Right atrium auricular region (tissue), 2 donors: ENCODE results near the gene DLD. TPM values are rescaled to one million over a fixed set of nuclear protein-coding genes. Genes with fewer than 3 reads are reported as not detected.

Experiments
- DNase-seq: peaks from one replicate; pipeline ENCODE4 v3.0.0-alpha.2; 2019; ENCODE audit warnings: low spot score
- H3K27ac ChIP-seq, 2 donors: fragments of 200-600 bp; sonication (generic); 1 replicate in 1 of 2; 2 replicates in 1 of 2; pipeline ENCODE4 v1.5.1; 2016 to 2019
- H3K27me3 ChIP-seq, 2 donors: fragments of 200-600 bp; sonication (generic); one replicate each; pipeline versions ENCODE4 v1.5.1 to v1.6.0; 2017 to 2019
- H3K36me3 ChIP-seq: fragments of 200-600 bp; sonication (generic); one replicate; pipeline ENCODE4 v1.5.1; 2016
- H3K4me1 ChIP-seq, 2 donors: fragments of 200-600 bp; sonication (generic); one replicate each; pipeline versions ENCODE4 v1.5.1 to v1.6.0; 2017 to 2019
- H3K4me3 ChIP-seq, 2 donors: fragments of 200-600 bp; sonication (generic); 1 replicate in 1 of 2; 2 replicates in 1 of 2; pipeline ENCODE4 v1.5.1; 2017 to 2019; ENCODE audit warnings: mild to moderate bottlenecking in 1 of 2, moderate library complexity in 1 of 2
- H3K9me3 ChIP-seq, 2 donors: fragments of 200-600 bp; sonication (generic); one replicate each; pipeline ENCODE4 v1.5.1; 2019
- total RNA-seq, 2 donors: library from RNA; depleted of rRNA; stranded (reverse); fragments of >200 nt; gene quantifications; one replicate each; pipeline ENCODE4 v1.1.0, GENCODE V29; 2016
- TF ChIP-seq, protein P1 (sequence below), 2 donors: fragments of 200-600 bp; sonication (generic); IDR thresholded peaks; one replicate each; pipeline ENCODE4 v1.5.1; 2019; ENCODE audit warnings: antibody characterized with exemption in 2 of 2

Gene DLD
- total RNA-seq, 2 donors from 2014 or later: 52.9 to 153 TPM

DNA sequence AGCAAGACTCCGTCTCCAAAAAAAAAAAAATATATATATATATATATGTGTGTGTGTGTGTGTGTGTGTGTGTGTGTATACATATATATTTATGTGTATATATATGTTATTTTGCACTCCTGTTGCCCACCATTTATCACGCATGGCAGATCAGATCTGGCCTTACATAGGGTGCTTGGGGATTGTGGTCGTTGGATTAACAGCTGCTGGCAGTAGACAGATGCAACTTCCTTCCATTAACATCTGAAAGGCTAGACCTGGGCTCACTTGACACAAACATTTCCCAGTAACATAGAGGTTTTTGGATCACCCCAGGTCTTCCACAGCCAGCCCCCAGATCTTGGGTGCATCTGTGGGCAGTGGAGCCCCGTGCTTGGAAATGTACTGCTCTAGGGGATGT is 40.8 kb upstream of the DLD start:
- Histone ChIP-seq H3K4me1 (no peaks in the 10 kb centered on the region), H3K36me3 (no peaks in the 10 kb centered on the region), H3K27ac (no peak overlapping the region), H3K4me3 (no peak overlapping the region), H3K9me3 (no peaks in the 10 kb centered on the region), H3K27me3 (no peaks in the 10 kb centered on the region)
- TF ChIP-seq, protein P1, sequence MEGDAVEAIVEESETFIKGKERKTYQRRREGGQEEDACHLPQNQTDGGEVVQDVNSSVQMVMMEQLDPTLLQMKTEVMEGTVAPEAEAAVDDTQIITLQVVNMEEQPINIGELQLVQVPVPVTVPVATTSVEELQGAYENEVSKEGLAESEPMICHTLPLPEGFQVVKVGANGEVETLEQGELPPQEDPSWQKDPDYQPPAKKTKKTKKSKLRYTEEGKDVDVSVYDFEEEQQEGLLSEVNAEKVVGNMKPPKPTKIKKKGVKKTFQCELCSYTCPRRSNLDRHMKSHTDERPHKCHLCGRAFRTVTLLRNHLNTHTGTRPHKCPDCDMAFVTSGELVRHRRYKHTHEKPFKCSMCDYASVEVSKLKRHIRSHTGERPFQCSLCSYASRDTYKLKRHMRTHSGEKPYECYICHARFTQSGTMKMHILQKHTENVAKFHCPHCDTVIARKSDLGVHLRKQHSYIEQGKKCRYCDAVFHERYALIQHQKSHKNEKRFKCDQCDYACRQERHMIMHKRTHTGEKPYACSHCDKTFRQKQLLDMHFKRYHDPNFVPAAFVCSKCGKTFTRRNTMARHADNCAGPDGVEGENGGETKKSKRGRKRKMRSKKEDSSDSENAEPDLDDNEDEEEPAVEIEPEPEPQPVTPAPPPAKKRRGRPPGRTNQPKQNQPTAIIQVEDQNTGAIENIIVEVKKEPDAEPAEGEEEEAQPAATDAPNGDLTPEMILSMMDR (IDR thresholded peaks at IDR 0.05): no peak
- DNase-seq: no peak

DNA sequence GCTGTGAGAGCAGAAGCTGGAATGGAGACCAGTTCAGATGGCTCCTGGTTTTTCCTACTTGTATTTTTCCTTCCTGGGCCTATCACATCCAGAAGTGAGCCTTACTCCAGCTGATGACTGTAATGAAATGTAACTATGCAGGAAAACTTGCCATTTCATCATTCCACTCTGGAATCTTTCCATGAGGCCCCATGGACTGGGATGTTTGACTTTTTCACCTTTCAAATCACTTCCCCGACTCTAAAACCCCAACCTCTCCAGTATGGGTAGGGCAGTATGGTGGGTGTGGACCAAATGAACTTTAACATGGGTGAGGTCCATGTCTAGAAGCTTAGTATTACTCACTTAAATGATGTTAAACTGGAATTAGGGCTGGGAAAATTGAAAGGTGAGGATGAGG is 40.3 kb upstream of the DLD start:
- no peak overlapping the region for H3K4me3 ChIP-seq
- no peaks in the 10 kb centered on the region for H3K36me3 ChIP-seq
- DNase-seq: no peak
- H3K9me3 ChIP-seq: no peaks in the 10 kb centered on the region
- H3K27ac ChIP-seq: no peak overlapping the region
- TF ChIP-seq, protein P1 (IDR thresholded peaks at IDR 0.05): no peak
- H3K4me1 ChIP-seq: no peaks in the 10 kb centered on the region
- H3K27me3 ChIP-seq: no peaks in the 10 kb centered on the region

DNA sequence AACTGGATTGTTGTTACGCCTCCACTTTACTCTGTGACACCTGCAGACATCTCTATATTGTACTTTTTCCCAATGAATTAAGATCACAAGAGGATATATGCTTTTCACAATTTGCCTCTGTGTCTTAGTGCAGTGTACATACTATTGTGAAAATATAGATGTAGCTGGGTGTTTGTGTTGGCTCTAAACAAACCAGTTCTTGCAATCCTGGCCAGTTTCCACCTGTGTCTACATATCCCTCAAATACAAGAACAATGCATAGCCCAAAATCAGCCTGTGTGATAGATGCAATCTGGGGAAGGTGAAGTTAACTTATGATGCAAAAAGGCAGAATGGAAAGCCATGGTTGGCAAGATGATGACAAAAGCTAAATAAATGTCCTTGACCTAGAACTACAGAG is 36.5 kb upstream of the DLD start:
- Histone ChIP-seq H3K27me3 (no peaks in the 10 kb centered on the region), H3K4me1 (no peaks in the 10 kb centered on the region), H3K9me3 (no peaks in the 10 kb centered on the region), H3K4me3 (no peak overlapping the region), H3K27ac (no peak overlapping the region), H3K36me3 (no peaks in the 10 kb centered on the region)
- no peak for DNase-seq
- TF ChIP-seq, protein P1 (IDR thresholded peaks at IDR 0.05): no peak

DNA sequence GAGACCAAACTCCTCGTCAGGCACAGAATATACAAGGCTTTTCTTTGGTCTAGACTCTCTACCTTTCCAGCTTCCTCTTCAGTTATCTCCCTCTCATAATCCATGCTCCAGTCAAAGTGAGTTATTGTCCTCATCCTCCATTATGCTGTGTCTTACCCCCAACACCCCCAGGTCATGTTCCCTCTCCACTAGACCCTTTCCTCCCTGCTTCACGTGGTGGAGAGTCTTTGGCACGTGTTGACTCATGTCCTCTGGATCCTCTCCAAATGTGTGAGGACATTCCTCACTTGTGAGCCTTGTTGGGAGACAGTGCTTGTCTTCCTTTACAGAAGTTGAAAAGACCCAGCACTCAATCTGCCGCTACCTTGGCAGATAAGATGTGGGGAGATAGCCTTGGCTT is 36.0 kb upstream of the DLD start:
- Histone ChIP-seq H3K4me3 (no peak overlapping the region), H3K27me3 (no peaks in the 10 kb centered on the region), H3K36me3 (no peaks in the 10 kb centered on the region), H3K4me1 (no peaks in the 10 kb centered on the region), H3K9me3 (no peaks in the 10 kb centered on the region), H3K27ac (no peak overlapping the region)
- DNase-seq: no peak
- TF ChIP-seq, protein P1 (IDR thresholded peaks at IDR 0.05): no peak

- Histone ChIP-seq H3K27ac (no peak overlapping the region), H3K4me3 (no peak overlapping the region), H3K9me3 (no peaks in the 10 kb centered on the region), H3K4me1 (no peaks in the 10 kb centered on the region), H3K36me3 (no peaks in the 10 kb centered on the region), H3K27me3 (no peaks in the 10 kb centered on the region)
- TF ChIP-seq, protein P1 (IDR thresholded peaks at IDR 0.05): no peak
- no peak for DNase-seq
These were observed 34.0 kb upstream of the DLD start for GRCh38 chr7:107856806-107857540.

DNA sequence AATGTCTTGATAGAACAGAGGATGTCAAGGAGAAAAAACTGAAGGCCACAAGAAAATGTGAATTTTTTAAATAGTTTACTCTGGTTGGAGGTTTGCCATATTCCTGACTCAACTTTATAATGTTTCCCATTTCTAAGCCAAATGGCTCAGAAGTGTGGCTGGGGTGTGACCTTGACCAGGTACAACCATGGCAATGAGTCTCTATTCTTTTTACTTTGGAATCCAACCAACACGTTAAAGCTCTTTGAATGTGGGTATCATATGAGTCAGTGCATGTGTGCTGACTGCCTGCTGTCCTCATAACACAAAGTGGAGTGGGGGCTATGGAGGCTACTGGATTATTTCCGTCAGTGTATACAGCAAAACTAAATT is 33.5 kb upstream of the DLD start:
- TF ChIP-seq, protein P1 (IDR thresholded peaks at IDR 0.05): no peak
- no peaks in the 10 kb centered on the region for H3K4me1 ChIP-seq
- H3K27me3 ChIP-seq: no peaks in the 10 kb centered on the region
- no peak for DNase-seq
- no peak overlapping the region for H3K27ac ChIP-seq
- H3K4me3 ChIP-seq: no peak overlapping the region
- no peaks in the 10 kb centered on the region for H3K36me3 ChIP-seq
- H3K9me3 ChIP-seq: no peaks in the 10 kb centered on the region
